Endothelial cell of umbilical vein (primary cell): ENCODE data around the gene MYADML2. TPM values are rescaled to one million over a fixed set of nuclear protein-coding genes. Genes with fewer than 3 reads are reported as not detected.
"Not testable (repeated sequence)": the region's sequence is repeated elsewhere in the genome, so short reads cannot be mapped to it uniquely, and the experiment has no call there.

Experiments used
- BruUV-seq: library from RNA; stranded (reverse); fragments of 400-500 nt; replicated peaks from 2 replicates; lab custom pipeline; 2021; lab: Mats Ljungman, UMichigan
- CTCF ChIA-PET: fragments of 300-600, 350-600 bp; sonication (Branson Sonifier 250); formaldehyde crosslinking; loops from one replicate; lab custom pipeline; 2021; ENCODE audit warnings: antibody characterized with exemption, inconsistent platforms; lab: Charles Lee
- POLR2A ChIA-PET: fragments of 300-600, 350-600 bp; sonication (Branson Sonifier 250); formaldehyde crosslinking; loops from one replicate; lab custom pipeline; 2021; ENCODE audit warnings: antibody characterized with exemption, inconsistent platforms; lab: Charles Lee
- DNase-seq: peaks from one replicate; pipeline ENCODE4 v3.0.0-alpha.2; 2011; ENCODE audit warnings: low read depth, low spot score
- FAIRE-seq: peaks from 2 replicates; lab custom pipeline; 2011; peaks lifted over from hg19 to GRCh38; lab: Jason Lieb, UNC
- H2AFZ ChIP-seq: 2 replicates; pipeline ENCODE4 v1.6.0; 2012; ENCODE audit warnings: low read depth, low read length, control low read depth, inconsistent platforms
- H3K27ac ChIP-seq: 2 replicates; pipeline ENCODE4 v1.5.1; 2011; ENCODE audit warnings: low read depth, mild to moderate bottlenecking, control low read depth, low read length, moderate library complexity; ENCODE audit not compliant: insufficient read depth
- H3K27me3 ChIP-seq, 2 experiments: 2 replicates each; pipeline versions ENCODE4 v1.6.0 to v1.6.1; 2011; ENCODE audit warnings: low read length in 2 of 2, mixed read lengths in 1 of 2; ENCODE audit not compliant: control insufficient read depth in 2 of 2, insufficient read depth in 2 of 2
- H3K36me3 ChIP-seq, 2 experiments: 2 replicates in 1 of 2; 3 replicates in 1 of 2; pipeline ENCODE4 v1.5.1; 2011; ENCODE audit warnings: low read length in 2 of 2, mild to moderate bottlenecking in 1 of 2, moderate library complexity in 1 of 2; ENCODE audit not compliant: control insufficient read depth in 2 of 2, insufficient read depth in 2 of 2; ENCODE audit errors: extremely low read depth in 1 of 2
- H3K4me1 ChIP-seq: 3 replicates; pipeline ENCODE4 v1.5.1; 2011; ENCODE audit warnings: mild to moderate bottlenecking, low read length; ENCODE audit not compliant: control insufficient read depth, insufficient read depth; ENCODE audit errors: extremely low read depth
- H3K4me2 ChIP-seq: 2 replicates; pipeline ENCODE4 v1.6.1; 2011; ENCODE audit warnings: low read length, control low read depth, mixed read lengths; ENCODE audit not compliant: insufficient read depth
- H3K4me3 ChIP-seq, 3 experiments: fragments of 200-600 bp in 1 of 3; sonication (generic), shearing (Covaris generic) in 1 of 3; replicated peaks in 1 of 3; 2 replicates each; pipeline ENCODE4 v1.5.1; 2011 to 2016; ENCODE audit warnings: control low read depth in 3 of 3, low read length in 3 of 3, mild to moderate bottlenecking in 2 of 3, inconsistent platforms in 1 of 3, low read depth in 1 of 3, moderate library complexity in 1 of 3; ENCODE audit not compliant: insufficient read depth in 1 of 3
- H3K79me2 ChIP-seq: 2 replicates; pipeline ENCODE4 v1.6.0; 2012; ENCODE audit warnings: low read length, inconsistent platforms; ENCODE audit not compliant: control insufficient read depth, insufficient read depth
- H3K9ac ChIP-seq: replicated peaks from 2 replicates; pipeline ENCODE3; 2011; ENCODE audit warnings: low read length, control low read depth; ENCODE audit not compliant: insufficient read depth; ENCODE audit errors: extremely low read depth
- H3K9me1 ChIP-seq: replicated peaks from 3 replicates; pipeline ENCODE4 v1.6.0; 2011; ENCODE audit warnings: mild to moderate bottlenecking, low read length; ENCODE audit not compliant: control insufficient read depth, insufficient read depth; ENCODE audit errors: extremely low read depth
- H3K9me3 ChIP-seq: replicated peaks from 2 replicates; pipeline ENCODE4 v1.5.1; 2012; ENCODE audit warnings: low read length, inconsistent platforms; ENCODE audit not compliant: control insufficient read depth, insufficient read depth
- H4K20me1 ChIP-seq: replicated peaks from 2 replicates; pipeline ENCODE3; 2011; ENCODE audit warnings: mild to moderate bottlenecking, low read length; ENCODE audit not compliant: control insufficient read depth, insufficient read depth; ENCODE audit errors: extremely low read depth
- EZH2 ChIP-seq: IDR thresholded peaks from 2 replicates; pipeline ENCODE4 v1.6.1; 2012; ENCODE audit warnings: borderline replicate concordance, low read depth, mild to moderate bottlenecking, moderate library complexity, low read length, inconsistent platforms; ENCODE audit not compliant: severe bottlenecking
- dilution Hi-C: fragments of 300-500 bp; cut with MboI; formaldehyde crosslinking; loops from one replicate; pipeline ENCODE4 v1.15.0; 2019; ENCODE audit warnings: low sequenced_read_pairs; ENCODE audit not compliant: extremely low pct_ligation_motif_present
- intact Hi-C: fragments of 100-400 bp; cut with micrococcal nuclease; formaldehyde crosslinking; loops from one replicate; pipeline ENCODE4 v1.10.0; 2022
- polyA plus RNA-seq, 4 experiments: library from polyadenylated mRNA; depleted of rRNA in 3 of 4; stranded (reverse) in 3 of 4; unstranded in 1 of 4; fragments of >200 nt; gene quantifications; 2 replicates each; pipeline versions ENCODE4 v1.2.1 to v1.2.3, GENCODE V29; 2011 to 2012; ENCODE audit warnings: missing spikeins in 1 of 4
- total RNA-seq: library from RNA; stranded (reverse); gene quantifications from 2 replicates; pipeline ENCODE4 v1.2.3, GENCODE V29; 2021

Gene MYADML2
- total and polyA plus RNA-seq, 2 donors (not counting 3 experiments of a cell fraction or from before 2014, with no cell fraction given), result not detected

DNA sequence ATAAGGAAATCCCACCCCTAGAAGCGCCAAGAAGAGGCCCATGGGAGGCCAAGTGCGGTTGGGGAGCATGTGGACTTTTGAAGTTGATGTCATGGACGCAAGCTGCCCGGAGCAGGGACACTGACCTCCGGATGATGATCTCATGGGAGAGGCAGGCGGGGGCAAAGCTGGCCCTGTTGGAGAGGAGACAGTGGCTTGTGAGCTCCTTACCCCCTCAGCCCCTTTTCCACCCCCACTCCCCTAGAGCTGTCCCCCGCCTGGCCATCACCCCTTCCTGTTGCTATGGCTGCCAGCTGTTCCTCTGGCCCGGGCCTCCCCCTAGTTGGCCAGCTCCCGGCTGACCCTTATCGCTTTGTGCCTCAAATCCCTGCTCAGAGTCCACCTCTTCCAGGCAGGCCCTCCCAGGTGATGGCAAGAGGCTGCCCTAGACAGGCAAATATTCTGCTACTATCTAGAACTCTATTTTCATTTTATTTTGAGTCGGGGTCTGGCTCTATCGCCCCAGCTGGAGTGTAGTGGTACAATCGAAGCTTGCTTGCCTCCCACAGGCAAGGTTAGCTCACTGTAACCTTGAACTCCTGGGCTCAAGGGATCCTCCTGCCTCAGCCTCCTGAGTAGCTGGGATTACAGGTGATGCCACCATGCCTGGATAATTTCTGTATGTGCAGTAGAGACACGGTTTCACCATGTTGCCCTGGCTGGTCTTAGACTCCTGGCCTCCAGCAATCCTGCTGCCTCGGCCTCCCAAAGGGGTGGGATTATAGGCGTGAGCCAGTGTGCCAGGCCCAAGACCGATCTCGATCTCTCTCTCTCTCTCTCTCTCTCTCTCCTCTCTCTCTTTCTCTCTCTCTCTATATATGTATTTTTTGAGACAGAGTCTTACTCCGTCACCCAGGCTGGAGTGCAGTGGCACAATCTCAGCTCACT is 7.4 kb upstream of the MYADML2 start:
- intact Hi-C loops, result no loop called here
- CTCF ChIA-PET, result interaction anchor here (0.9 to 2.3 kb wide), 5 partner anchors 9 to 133 kb away, joined by 3 to 8 read pairs (median 4); no protein-coding TSS in a partner anchor

GRCh38 chr17:81953443-81953842 is 6.4 kb upstream of the MYADML2 start:
- FAIRE-seq, H3K9me3 ChIP-seq, H4K20me1 ChIP-seq, DNase-seq, H3K4me1 ChIP-seq, H3K27ac ChIP-seq, H3K9me1 ChIP-seq, H3K9ac ChIP-seq, H3K27me3 ChIP-seq, intact Hi-C loops, POLR2A ChIA-PET, H3K4me2 ChIP-seq, H3K79me2 ChIP-seq, H2AFZ ChIP-seq, BruUV-seq, dilution Hi-C loops, H3K4me3 ChIP-seq, H3K36me3 ChIP-seq: not testable (repeated sequence)
- CTCF ChIA-PET, result interaction anchor here (0.8 to 1.4 kb wide), 3 partner anchors 26 to 68 kb away, joined by 3 to 4 read pairs (median 3); partner anchors contain the start of gene MAFG

More for the DNA sequence above, 7.4 kb upstream of the MYADML2 start:
- H3K4me3 ChIP-seq, result no peak overlapping the region
- FAIRE-seq (no peak), DNase-seq (no peak)
- H3K9ac ChIP-seq, result no peak overlapping the region
- dilution Hi-C loops, result no loop called here
- H3K4me1 ChIP-seq, result no peaks in the 10 kb centered on the region
- no peaks in the 10 kb centered on the region for H3K9me1 ChIP-seq
- H4K20me1 ChIP-seq, result no peaks in the 10 kb centered on the region
- no TSS peak for BruUV-seq
- H3K36me3 ChIP-seq, result no peaks in the 10 kb centered on the region
- no peak overlapping the region for H3K27ac ChIP-seq
- no peaks in the 10 kb centered on the region for H3K9me3 ChIP-seq
- no peak for TF ChIP-seq EZH2
- H3K4me2 ChIP-seq, result no peak overlapping the region
- H3K79me2 ChIP-seq, result no peaks in the 10 kb centered on the region
- H2AFZ ChIP-seq, result no peak overlapping the region
- H3K27me3 ChIP-seq, result peaks cover 8 to 10% of the 10 kb centered on the region in 2 experiments
- POLR2A ChIA-PET, result no interaction called here
